Adipose tissue (tissue), 3 donors: ENCODE measurements around the gene FUBP1. TPM values are rescaled to one million over a fixed set of nuclear protein-coding genes. Genes with fewer than 3 reads are reported as not detected.

Experiments used
- H3K27ac ChIP-seq: one replicate; pipeline ENCODE4 v1.5.1; 2013; ENCODE audit warnings: low read depth, low read length
- WGBS, 3 donors: extraction: QIAGEN DNeasy Blood & Tissue Kit; methylation state at CpG; one replicate each; pipeline ENCODE4 v1.1.7; 2013; 5-methylcytosine and 5-hydroxymethylcytosine counted together
- polyA plus RNA-seq, 3 donors: library from polyadenylated mRNA; stranded (reverse); fragments of 200-250 nt; gene quantifications; one replicate each; pipeline ENCODE4 v1.2.3, GENCODE V29; 2013
- donor health status: healthy with polysubstance abuse.
- donor health status: Bipolar disorder and iron deficiency.
- donor health status: healthy.

Gene FUBP1
- polyA plus RNA-seq, 3 donors: 23.8 to 54.7 (median 33.4) TPM

DNA sequence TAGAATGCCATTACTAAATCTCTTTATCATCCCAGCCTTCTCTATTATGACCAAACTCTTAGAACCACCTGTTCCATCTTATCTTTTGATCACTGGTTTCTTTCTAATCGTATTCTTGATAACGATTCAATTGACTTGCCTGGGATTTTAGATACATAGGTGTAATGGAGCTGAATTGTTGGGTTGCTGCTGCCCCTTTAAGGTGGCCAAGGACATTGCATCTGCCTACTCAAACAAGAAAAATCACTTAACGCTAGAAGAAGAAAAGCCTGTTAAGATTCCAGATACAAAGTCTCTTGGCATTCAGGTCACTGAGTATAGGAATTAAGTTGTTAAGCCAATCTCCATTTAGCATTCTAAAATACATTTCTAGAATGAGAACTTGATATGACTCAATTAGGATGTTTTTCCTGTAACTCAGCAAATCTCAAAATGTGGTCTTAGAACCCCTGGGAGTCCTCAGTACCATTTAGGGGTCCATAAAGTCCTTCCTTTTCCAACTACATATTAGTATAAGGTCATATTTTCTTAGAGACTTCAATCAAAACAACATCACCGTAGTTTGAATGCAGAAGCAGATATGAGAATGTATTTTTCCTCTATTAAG, 78.1 kb downstream of the FUBP1 start:
- 12 to 33% (median 30%) methylated on average over 4 of the region's 4 CpGs for WGBS, 3 donors
- H3K27ac ChIP-seq: no peak overlapping the region

DNA sequence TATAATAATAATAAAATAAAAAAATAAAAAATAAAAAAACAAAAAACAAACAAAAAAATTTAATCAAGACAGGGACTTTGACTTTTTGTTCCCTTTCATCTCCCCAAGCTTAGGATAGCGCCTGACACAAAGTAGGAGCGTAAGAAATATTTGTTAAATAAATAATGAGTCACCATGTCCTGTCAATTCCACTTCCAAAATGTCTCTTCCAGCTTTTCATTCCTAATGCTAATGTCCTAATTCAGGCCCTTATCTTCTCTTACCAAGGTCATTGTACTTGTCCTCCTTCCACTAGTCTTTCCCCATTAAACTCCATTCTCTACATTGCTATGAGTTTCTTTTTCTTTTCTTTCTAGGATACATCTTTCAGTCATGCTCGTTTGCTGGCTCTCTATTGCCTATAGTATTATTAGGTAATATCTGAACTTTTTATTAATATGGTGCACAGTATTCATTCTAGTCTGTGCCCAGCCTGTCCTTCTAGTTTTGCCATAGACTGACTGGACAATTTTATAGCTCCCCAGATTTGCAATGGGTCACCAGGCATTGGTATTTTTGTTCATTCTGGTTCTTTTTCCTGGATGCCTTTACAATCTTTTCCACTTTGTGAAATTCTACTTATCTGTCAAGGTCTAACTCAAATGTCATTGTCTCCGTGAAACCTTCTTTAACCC, 79.1 kb downstream of the FUBP1 start:
- H3K27ac ChIP-seq: no peak overlapping the region
- WGBS, 3 donors: 60 to 85% (median 79%) methylated on average over 4 of the region's 4 CpGs

Other genes with a start within 250 kb of the FUBP1 start
- 10 to 100 TPM; 13.0 to 49.3 (median 33.5) TPM for gene USP33, start 219.2 kb downstream of the FUBP1 start, polyA plus RNA-seq
- gene MIGA1, start 199.4 kb downstream of the FUBP1 start, polyA plus RNA-seq: 1 to 10 TPM; 3.5 to 5.3 (median 3.8) TPM
- 10 to 100 TPM in 2 of 3 donors, 1 to 10 TPM in 1; 2.6 to 44.6 (median 11.3) TPM for gene NEXN, start 90.4 kb downstream of the FUBP1 start, polyA plus RNA-seq
- 10 to 100 TPM; 10.9 to 28.8 (median 26.0) TPM for gene DNAJB4, start 25.9 kb upstream of the FUBP1 start, polyA plus RNA-seq
- 10 to 100 TPM in 1 of 3 donors, 1 to 10 TPM in 2; 2.2 to 11.8 (median 3.0) TPM for gene GIPC2, start 66.9 kb upstream of the FUBP1 start, polyA plus RNA-seq